HepG2 (cell line): Measurements from ENCODE around the gene PDE6H. TPM values are rescaled to one million over a fixed set of nuclear protein-coding genes. Genes with fewer than 3 reads are reported as not detected.

ENCODE experiments used
- ATAC-seq: fragments of 200-7000 bp; cut with Tn5 transposase; 3 replicates; pipeline ENCODE4 v1.9.1; 2020; ENCODE audit warnings: mild to moderate bottlenecking, moderate library complexity
- BruUV-seq: library from RNA; stranded (reverse); fragments of 400-500 nt; replicated peaks from 2 replicates; lab custom pipeline; 2021; lab: Mats Ljungman, UMichigan
- CTCF ChIA-PET: fragments of 300-600 bp; formaldehyde crosslinking; extraction: SDS; loops from one replicate; lab custom pipeline; 2021; ENCODE audit warnings: low total read pairs, inconsistent platforms, low intra/inter-chr PET ratio; lab: Yijun Ruan, JAX
- POLR2A ChIA-PET: fragments of 350-600 bp; sonication (Branson Sonifier 250); formaldehyde crosslinking; loops from one replicate; lab custom pipeline; 2020; ENCODE audit warnings: antibody characterized with exemption, inconsistent platforms; lab: Yijun Ruan, JAX
- DNase-seq: peaks from one replicate; pipeline ENCODE4 v3.0.0-alpha.2; 2015; ENCODE audit warnings: low spot score
- FAIRE-seq: peaks from 3 replicates; lab custom pipeline; 2011; peaks lifted over from hg19 to GRCh38; lab: Jason Lieb, UNC
- H2AFZ ChIP-seq: one replicate; pipeline ENCODE4 v1.6.1; 2011; ENCODE audit warnings: low read length, inconsistent platforms
- H3K27ac ChIP-seq: fragments of 300-600 bp; 3 replicates; pipeline ENCODE4 v1.8.0; 2011; ENCODE audit warnings: mixed run types, mild to moderate bottlenecking, mixed read lengths, low read length, inconsistent platforms; ENCODE audit not compliant: insufficient read depth; ENCODE audit errors: extremely low read length
- H3K27me3 ChIP-seq, 2 experiments: fragments of 200-600 bp in 1 of 2; 2 replicates in 1 of 2; 3 replicates in 1 of 2; pipeline versions ENCODE4 v1.6.0 to v1.8.0; 2011; ENCODE audit warnings: low read length in 2 of 2, mild to moderate bottlenecking in 2 of 2, moderate library complexity in 2 of 2, inconsistent platforms in 1 of 2; ENCODE audit not compliant: insufficient read depth in 2 of 2, control insufficient read depth in 1 of 2
- H3K36me3 ChIP-seq, 2 experiments: fragments of 200-600 bp in 1 of 2; replicated peaks in 1 of 2; 2 replicates in 1 of 2; 3 replicates in 1 of 2; pipeline versions ENCODE4 v1.5.1 to v1.8.0; 2011; ENCODE audit warnings: low read length in 2 of 2, inconsistent platforms in 1 of 2; ENCODE audit not compliant: insufficient read depth in 2 of 2, control insufficient read depth in 1 of 2
- H3K4me1 ChIP-seq: 2 replicates; pipeline ENCODE4 v1.5.1; 2012; ENCODE audit warnings: low read length, inconsistent platforms; ENCODE audit not compliant: insufficient read depth
- H3K4me2 ChIP-seq: 2 replicates; pipeline ENCODE4 v1.6.0; 2011; ENCODE audit warnings: low read depth, low read length, inconsistent platforms
- H3K4me3 ChIP-seq, 3 experiments: fragments of 200-600 bp in 1 of 3; sonication (generic), shearing (Covaris generic) in 1 of 3; replicated peaks in 1 of 3; 2 replicates each; pipeline ENCODE4 v1.5.1; 2011 to 2016; ENCODE audit warnings: low read length in 3 of 3, inconsistent platforms in 2 of 3, low read depth in 2 of 3, mild to moderate bottlenecking in 2 of 3, control low read depth in 1 of 3, mixed read lengths in 1 of 3; ENCODE audit not compliant: insufficient read depth in 1 of 3
- H3K79me2 ChIP-seq: one replicate; pipeline ENCODE4 v1.6.1; 2011; ENCODE audit warnings: low read length, inconsistent platforms; ENCODE audit not compliant: insufficient read depth
- H3K9ac ChIP-seq: 2 replicates; pipeline ENCODE4 v1.6.0; 2011; ENCODE audit warnings: mild to moderate bottlenecking, low read depth, low read length, inconsistent platforms; ENCODE audit not compliant: insufficient read depth
- H3K9me3 ChIP-seq: 2 replicates; pipeline ENCODE4 v1.5.1; 2012; ENCODE audit warnings: mild to moderate bottlenecking, low read length
- H4K20me1 ChIP-seq: 2 replicates; pipeline ENCODE4 v1.6.0; 2011; ENCODE audit warnings: inconsistent platforms, mild to moderate bottlenecking, low read length, moderate library complexity; ENCODE audit not compliant: insufficient read depth
- HNF4A ChIP-seq: sonication (generic); formaldehyde crosslinking; IDR thresholded peaks from 2 replicates; pipeline ENCODE4 v1.4.0; 2020; ENCODE audit warnings: missing genetic modification reagents
- JUN ChIP-seq: sonication (generic); formaldehyde crosslinking; IDR thresholded peaks from 2 replicates; pipeline ENCODE4 v1.4.0; 2020; ENCODE audit warnings: mild to moderate bottlenecking, missing genetic modification reagents
- NR1H2 ChIP-seq: sonication (generic); formaldehyde crosslinking; IDR thresholded peaks from 2 replicates; pipeline ENCODE4 v1.8.1; 2022; ENCODE audit warnings: low read depth, missing genetic modification reagents, borderline replicate concordance
- NR2C2 ChIP-seq: sonication (generic); formaldehyde crosslinking; IDR thresholded peaks from 2 replicates; pipeline ENCODE4 v1.4.0; 2020; ENCODE audit warnings: missing genetic modification reagents, mild to moderate bottlenecking, moderate library complexity, borderline replicate concordance
- SP140L ChIP-seq: sonication (generic); formaldehyde crosslinking; IDR thresholded peaks from 2 replicates; pipeline ENCODE4 v1.4.0; 2020; ENCODE audit warnings: missing genetic modification reagents, borderline replicate concordance
- ZBTB20 ChIP-seq: sonication (generic); formaldehyde crosslinking; IDR thresholded peaks from 2 replicates; pipeline ENCODE4 v1.8.1; 2023; ENCODE audit warnings: missing genetic modification reagents, low read depth, mild to moderate bottlenecking, borderline replicate concordance
- ZBTB38 ChIP-seq: sonication (generic); formaldehyde crosslinking; IDR thresholded peaks from 2 replicates; pipeline ENCODE4 v1.5.1; 2020; ENCODE audit warnings: mild to moderate bottlenecking, missing genetic modification reagents
- ZNF44 ChIP-seq: sonication (generic); formaldehyde crosslinking; IDR thresholded peaks from 2 replicates; pipeline ENCODE4 v1.5.1; 2020; ENCODE audit warnings: mild to moderate bottlenecking, missing genetic modification reagents
- ZNF441 ChIP-seq: sonication (generic); formaldehyde crosslinking; IDR thresholded peaks from 2 replicates; pipeline ENCODE4 v1.7.0; 2021; ENCODE audit warnings: missing genetic modification reagents, borderline replicate concordance
- WGBS: methylation state at CpG from one replicate; pipeline ENCODE4 v1.1.6; 2017; ENCODE audit warnings: low lambda C conversion rate; 5-methylcytosine and 5-hydroxymethylcytosine counted together
- in situ Hi-C: cut with HindIII; loops from 2 replicates; pipeline ENCODE4 v1.10.0; 2017; ENCODE audit warnings: low pct_unique_long_range_greater_than_20kb; ENCODE audit not compliant: extremely low pct_ligation_motif_present
- intact Hi-C: fragments of 100-400 bp; cut with micrococcal nuclease; formaldehyde crosslinking; loops from one replicate; pipeline ENCODE4 v1.10.0; 2022; ENCODE audit not compliant: unreplicated experiment
- polyA plus RNA-seq, 8 experiments: library from polyadenylated mRNA; depleted of rRNA in 3 of 8; stranded (reverse) in 7 of 8; unstranded in 1 of 8; fragments of >200 nt; fragmentation: Illumina TruSeq in 4 of 8; extraction: Trizol in 4 of 8; gene quantifications; 2 replicates each; pipeline versions ENCODE4 v1.2.1 to v1.2.3, GENCODE V29; 2011 to 2016; ENCODE audit warnings: low read depth in 4 of 8, missing spikeins in 1 of 8, mixed read lengths in 1 of 8; ENCODE audit not compliant: insufficient read depth in 1 of 8
- total RNA-seq, 5 experiments: library from RNA; depleted of rRNA; stranded (reverse); fragments of >200 nt; fragmentation: Illumina TruSeq; extraction: Trizol; gene quantifications; 2 replicates each; pipeline ENCODE4 v1.2.3, GENCODE V29; 2016; ENCODE audit warnings: low read depth in 1 of 5
- TF ChIP-seq, protein P1 (sequence below): sonication (generic); formaldehyde crosslinking; IDR thresholded peaks from 2 replicates; pipeline ENCODE4 v1.5.0; 2020; ENCODE audit warnings: mild to moderate bottlenecking, missing genetic modification reagents
- TF ChIP-seq, protein P2 (sequence below): sonication (generic); formaldehyde crosslinking; IDR thresholded peaks from 2 replicates; pipeline ENCODE4 v1.4.0; 2020; ENCODE audit warnings: missing genetic modification reagents

PDE6H gene
- total and polyA plus RNA-seq, 2 of the 13 experiments (the other 11 are each of a cell fraction or from before 2014, with no cell fraction given) = not detected

DNA sequence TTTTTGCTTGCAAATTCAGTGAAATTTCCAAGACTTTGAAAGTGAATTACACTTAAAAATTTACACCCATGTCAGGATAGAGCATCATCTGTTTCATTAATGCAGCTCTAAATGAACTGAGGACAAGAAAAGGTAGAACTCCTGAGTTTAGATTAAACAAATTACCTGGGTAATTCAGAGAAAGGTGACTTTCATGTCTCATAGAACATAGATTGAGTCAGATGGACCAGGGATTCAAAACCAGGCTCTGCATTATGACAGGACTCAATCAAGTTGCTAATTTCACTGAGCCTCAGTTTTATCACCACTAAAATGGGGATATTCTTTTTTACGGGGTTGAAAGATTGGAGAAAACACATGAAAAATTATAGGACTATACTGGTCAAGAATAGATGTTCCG, 15.9 kb upstream of the PDE6H start:
- H3K4me2 ChIP-seq = no peak overlapping the region
- peaks cover 8% of the 10 kb centered on the region; the same call in 1 of the 2 replicates for H3K4me1 ChIP-seq
- ChIA-PET CTCF (no interaction called here), POLR2A (no interaction called here)
- no peak for DNase-seq
- no peaks in the 10 kb centered on the region for H3K79me2 ChIP-seq
- no TSS peak for BruUV-seq
- WGBS = 0% methylated on average over 2 of the region's 2 CpGs
- ATAC-seq = no peak
- H4K20me1 ChIP-seq = no peaks in the 10 kb centered on the region
- H3K9ac ChIP-seq = no peak overlapping the region
- no peaks in the 10 kb centered on the region for H3K36me3 ChIP-seq
- no peak for TF ChIP-seq NR2C2 (CRISPR knock-in tag)
- TF ChIP-seq ZBTB38 (CRISPR knock-in tag) = no peak
- no peak for TF ChIP-seq ZNF44 (CRISPR knock-in tag)
- no peak for TF ChIP-seq SP140L (CRISPR knock-in tag)
- no peak for TF ChIP-seq ZBTB20 (CRISPR knock-in tag)
- TF ChIP-seq JUN (CRISPR knock-in tag) = no peak
- TF ChIP-seq ZNF441 = no peak
- TF ChIP-seq HNF4A (CRISPR knock-in tag) = no peak
- TF ChIP-seq, protein P1, sequence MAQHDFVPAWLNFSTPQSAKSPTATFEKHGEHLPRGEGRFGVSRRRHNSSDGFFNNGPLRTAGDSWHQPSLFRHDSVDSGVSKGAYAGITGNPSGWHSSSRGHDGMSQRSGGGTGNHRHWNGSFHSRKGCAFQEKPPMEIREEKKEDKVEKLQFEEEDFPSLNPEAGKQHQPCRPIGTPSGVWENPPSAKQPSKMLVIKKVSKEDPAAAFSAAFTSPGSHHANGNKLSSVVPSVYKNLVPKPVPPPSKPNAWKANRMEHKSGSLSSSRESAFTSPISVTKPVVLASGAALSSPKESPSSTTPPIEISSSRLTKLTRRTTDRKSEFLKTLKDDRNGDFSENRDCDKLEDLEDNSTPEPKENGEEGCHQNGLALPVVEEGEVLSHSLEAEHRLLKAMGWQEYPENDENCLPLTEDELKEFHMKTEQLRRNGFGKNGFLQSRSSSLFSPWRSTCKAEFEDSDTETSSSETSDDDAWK (CRISPR knock-in tag) = no peak
- TF ChIP-seq, protein P2, sequence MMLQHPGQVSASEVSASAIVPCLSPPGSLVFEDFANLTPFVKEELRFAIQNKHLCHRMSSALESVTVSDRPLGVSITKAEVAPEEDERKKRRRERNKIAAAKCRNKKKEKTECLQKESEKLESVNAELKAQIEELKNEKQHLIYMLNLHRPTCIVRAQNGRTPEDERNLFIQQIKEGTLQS (CRISPR knock-in tag) = no peak
- no peak for TF ChIP-seq NR1H2 (CRISPR knock-in tag)
- no peak overlapping the region for H2AFZ ChIP-seq
- H3K27me3 ChIP-seq = no peaks in the 10 kb centered on the region
- H3K9me3 ChIP-seq = no peaks in the 10 kb centered on the region
- H3K4me3 ChIP-seq = no peak overlapping the region
- intact Hi-C loops (no loop called here), in situ Hi-C loops (no loop called here)
- H3K27ac ChIP-seq = no peak overlapping the region
- FAIRE-seq = no peak
